Adipocyte (in vitro differentiated cells): ENCODE results near the gene BRAF.
"Not testable (repeated sequence)": the region's sequence is repeated elsewhere in the genome, so short reads cannot be mapped to it uniquely, and the experiment has no call there.

Experiments used
- DNase-seq: peaks from one replicate; pipeline ENCODE4 v3.0.0-alpha.2; 2015; ENCODE audit warnings: low read depth
- H3K27me3 ChIP-seq: replicated peaks from 2 replicates; pipeline ENCODE4 v1.7.0; 2013; ENCODE audit warnings: mild to moderate bottlenecking, low read length, moderate library complexity; ENCODE audit not compliant: control insufficient read depth, insufficient read depth
- H3K36me3 ChIP-seq: 2 replicates; pipeline ENCODE4 v1.7.0; 2013; ENCODE audit warnings: low read length, mild to moderate bottlenecking, moderate library complexity; ENCODE audit not compliant: control insufficient read depth, insufficient read depth, severe bottlenecking
- H3K4me1 ChIP-seq: 2 replicates; pipeline ENCODE4 v1.7.0; 2013; ENCODE audit warnings: mild to moderate bottlenecking, low read length, moderate library complexity; ENCODE audit not compliant: control insufficient read depth, insufficient read depth
- H3K4me3 ChIP-seq: 2 replicates; pipeline ENCODE4 v1.7.0; 2013; ENCODE audit warnings: mild to moderate bottlenecking, low read length, moderate library complexity
- H3K9ac ChIP-seq: 2 replicates; pipeline ENCODE4 v1.7.0; 2013; ENCODE audit warnings: mild to moderate bottlenecking, low read length, moderate library complexity
- H3K9me3 ChIP-seq: 2 replicates; pipeline ENCODE4 v1.7.0; 2013; ENCODE audit warnings: mild to moderate bottlenecking, low read length, moderate library complexity; ENCODE audit not compliant: control insufficient read depth

Gene BRAF

DNA sequence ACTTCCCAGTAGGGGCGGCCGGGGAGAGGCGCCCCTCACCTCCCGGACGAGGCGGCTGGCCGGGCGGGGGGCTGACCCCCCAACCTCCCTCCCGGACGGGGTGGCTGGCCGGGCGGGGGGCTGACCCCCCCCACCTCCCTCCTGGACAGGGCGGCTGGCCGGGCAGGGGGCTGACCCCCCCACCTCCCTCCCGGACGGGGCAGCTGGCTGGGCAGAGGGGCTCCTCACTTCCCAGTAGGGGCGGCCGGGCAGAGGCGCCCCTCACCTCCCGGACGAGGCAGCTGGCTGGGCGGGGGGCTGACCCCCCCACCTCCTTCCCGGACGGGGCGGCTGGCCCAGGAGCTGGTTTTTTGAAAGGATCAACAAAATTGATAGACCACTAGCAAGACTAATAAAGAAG lies 161.6 kb downstream of the BRAF start:
- not testable (repeated sequence) for H3K4me1 ChIP-seq, H3K4me3 ChIP-seq, H3K9ac ChIP-seq, H3K9me3 ChIP-seq, H3K27me3 ChIP-seq, DNase-seq, H3K36me3 ChIP-seq

DNA sequence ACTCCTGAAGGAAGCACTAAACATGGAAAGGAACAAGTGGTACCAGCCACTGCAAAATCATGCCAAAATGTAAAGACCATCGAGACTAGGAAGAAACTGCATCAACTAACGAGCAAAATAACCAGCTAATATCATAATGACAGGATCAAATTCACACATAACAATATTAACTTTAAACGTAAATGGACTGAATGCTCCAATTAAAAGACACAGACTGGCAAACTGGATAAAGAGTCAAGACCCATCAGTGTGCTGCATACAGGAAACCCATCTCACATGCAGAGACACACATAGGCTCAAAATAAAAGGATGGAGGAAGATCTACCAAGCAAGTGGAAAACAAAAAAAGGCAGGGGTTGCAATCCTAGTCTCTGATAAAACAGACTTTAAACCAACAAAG lies 163.4 kb downstream of the BRAF start:
- not testable (repeated sequence) for DNase-seq, H3K4me1 ChIP-seq, H3K36me3 ChIP-seq, H3K4me3 ChIP-seq, H3K27me3 ChIP-seq, H3K9ac ChIP-seq, H3K9me3 ChIP-seq

- Histone ChIP-seq H3K9me3 (no peaks in the 10 kb centered on the region), H3K36me3 (peaks cover 22% of the 10 kb centered on the region), H3K9ac (no peak overlapping the region), H3K27me3 (no peaks in the 10 kb centered on the region), H3K4me3 (no peak overlapping the region), H3K4me1 (no peaks in the 10 kb centered on the region)
- DNase-seq: no peak
These were observed 170.2 kb downstream of the BRAF start for GRCh38 chr7:140754506-140754905.

GRCh38 chr7:140752533-140752932 lies 172.2 kb downstream of the BRAF start:
- Histone ChIP-seq H3K9me3 (no peaks in the 10 kb centered on the region), H3K36me3 (peaks cover 38% of the 10 kb centered on the region)

GRCh38 chr7:140746751-140747150 lies 178.0 kb downstream of the BRAF start:
- Histone ChIP-seq H3K9ac (no peak overlapping the region), H3K27me3 (no peaks in the 10 kb centered on the region), H3K4me1 (no peaks in the 10 kb centered on the region), H3K9me3 (no peaks in the 10 kb centered on the region), H3K4me3 (no peak overlapping the region), H3K36me3 (peaks cover 35% of the 10 kb centered on the region)
- no peak for DNase-seq

More at GRCh38 chr7:140752533-140752932, 172.2 kb downstream of the BRAF start:
- Histone ChIP-seq H3K4me3 (no peak overlapping the region), H3K4me1 (no peaks in the 10 kb centered on the region), H3K9ac (no peak overlapping the region), H3K27me3 (no peaks in the 10 kb centered on the region)
- peak; percentile 47 for DNase-seq

- no peak overlapping the region for H3K9ac ChIP-seq
- no peaks in the 10 kb centered on the region for H3K4me1 ChIP-seq
- H3K4me3 ChIP-seq: no peak overlapping the region
- peaks cover 35% of the 10 kb centered on the region for H3K36me3 ChIP-seq
- no peaks in the 10 kb centered on the region for H3K27me3 ChIP-seq
- DNase-seq: no peak
- no peaks in the 10 kb centered on the region for H3K9me3 ChIP-seq
These were observed 179.3 kb downstream of the BRAF start for GRCh38 chr7:140745266-140746058.

- DNase-seq: no peak
- H3K4me3 ChIP-seq: no peak overlapping the region
- H3K27me3 ChIP-seq: no peaks in the 10 kb centered on the region
- peaks cover 37% of the 10 kb centered on the region for H3K36me3 ChIP-seq
- H3K9me3 ChIP-seq: no peaks in the 10 kb centered on the region
- H3K9ac ChIP-seq: no peak overlapping the region
- H3K4me1 ChIP-seq: no peaks in the 10 kb centered on the region
These were observed 180.7 kb downstream of the BRAF start for GRCh38 chr7:140744005-140744404.

DNA sequence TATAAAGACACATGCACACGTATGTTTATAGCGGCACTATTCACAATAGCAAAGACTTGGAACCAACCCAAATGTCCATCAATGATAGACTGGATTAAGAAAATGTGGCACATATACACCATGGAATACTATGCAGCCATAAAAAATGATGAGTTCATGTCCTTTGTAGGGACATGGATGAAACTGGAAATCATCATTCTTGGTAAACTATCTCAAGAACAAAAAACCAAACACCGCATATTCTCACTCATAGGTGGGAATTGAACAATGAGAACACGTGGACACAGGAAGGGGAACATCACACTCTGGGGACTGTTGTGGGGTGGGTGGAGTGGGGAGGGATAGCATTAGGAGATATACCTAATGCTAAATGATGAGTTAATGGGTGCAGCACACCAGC lies 181.5 kb downstream of the BRAF start:
- H3K36me3 ChIP-seq: peaks cover 33% of the 10 kb centered on the region
- DNase-seq, H3K4me3 ChIP-seq, H3K27me3 ChIP-seq, H3K9me3 ChIP-seq, H3K9ac ChIP-seq, H3K4me1 ChIP-seq: not testable (repeated sequence)

DNA sequence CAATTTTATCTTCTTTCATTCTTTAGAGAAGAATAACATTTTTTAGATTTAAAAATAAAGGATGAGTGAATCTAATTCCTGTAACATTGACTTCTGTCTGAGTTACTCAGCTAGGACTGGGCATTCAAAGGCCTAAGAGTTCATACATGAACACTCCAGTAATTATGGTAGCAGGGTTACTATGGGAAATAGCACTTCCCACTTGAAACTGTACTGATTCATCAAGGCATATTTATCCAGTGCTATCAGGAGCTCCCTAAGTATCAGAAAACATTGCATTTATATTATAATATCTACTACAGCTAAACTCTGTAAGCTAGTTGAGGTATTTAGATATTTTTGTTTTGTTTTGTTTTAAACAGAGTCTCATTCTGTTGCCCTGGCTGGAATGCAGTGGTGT lies 186.4 kb downstream of the BRAF start:
- Histone ChIP-seq H3K36me3 (peaks cover 16% of the 10 kb centered on the region), H3K4me1 (no peaks in the 10 kb centered on the region), H3K27me3 (no peaks in the 10 kb centered on the region)

GRCh38 chr7:140734729-140735128 lies 190.0 kb downstream of the BRAF start:
- peaks cover 16% of the 10 kb centered on the region for H3K36me3 ChIP-seq
- H3K27me3 ChIP-seq: no peaks in the 10 kb centered on the region
- no peak overlapping the region for H3K4me3 ChIP-seq
- H3K9ac ChIP-seq: no peak overlapping the region
- no peaks in the 10 kb centered on the region for H3K9me3 ChIP-seq
- peaks cover 3% of the 10 kb centered on the region for H3K4me1 ChIP-seq
- no peak for DNase-seq

More for the DNA sequence above, 186.4 kb downstream of the BRAF start:
- DNase-seq: peak; percentile 19
- no peak overlapping the region for H3K4me3 ChIP-seq
- no peak overlapping the region for H3K9ac ChIP-seq
- H3K9me3 ChIP-seq: no peaks in the 10 kb centered on the region

DNA sequence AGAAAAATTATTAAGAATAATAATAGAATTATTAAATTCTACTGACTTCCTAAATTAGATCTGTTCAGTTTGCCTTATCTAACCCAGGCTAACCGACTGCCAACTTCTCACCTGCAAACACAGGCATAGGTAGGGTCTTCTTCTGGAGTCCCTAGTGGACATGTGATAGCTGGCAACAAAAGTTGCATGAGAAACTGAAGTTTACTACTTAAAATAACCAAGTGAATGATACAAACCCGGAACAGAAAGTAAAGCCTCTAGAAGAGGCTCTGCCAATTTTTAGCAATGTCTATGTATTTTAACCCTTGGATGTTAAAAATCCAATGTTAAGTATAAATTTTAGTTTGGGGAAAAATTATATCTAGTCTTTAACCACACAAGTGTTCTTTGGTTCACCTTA lies 190.6 kb downstream of the BRAF start:
- Histone ChIP-seq H3K9ac (no peak overlapping the region), H3K9me3 (no peaks in the 10 kb centered on the region), H3K36me3 (peaks cover 10% of the 10 kb centered on the region), H3K4me1 (peaks cover 5% of the 10 kb centered on the region), H3K27me3 (no peaks in the 10 kb centered on the region), H3K4me3 (no peak overlapping the region)
- DNase-seq: no peak

- no peaks in the 10 kb centered on the region for H3K27me3 ChIP-seq
- no peak overlapping the region for H3K9ac ChIP-seq
- no peak overlapping the region for H3K4me3 ChIP-seq
- peaks cover 5% of the 10 kb centered on the region for H3K36me3 ChIP-seq
- H3K4me1 ChIP-seq: peaks cover 19% of the 10 kb centered on the region
- no peak for DNase-seq
- H3K9me3 ChIP-seq: no peaks in the 10 kb centered on the region
These were observed 192.3 kb downstream of the BRAF start for GRCh38 chr7:140732416-140732815.
